OCI-LY3 (cell line): Measurements from ENCODE around the gene TJP3.

Experiments used
- H2AFZ ChIP-seq: fragments of 200-600, 300-600 bp; shearing (Covaris generic); 2 replicates; pipeline ENCODE4 v1.6.0; 2014; ENCODE audit warnings: antibody characterized with exemption, low read depth, low read length
- H3K27ac ChIP-seq: fragments of 200-600, 300-600 bp; sonication (generic); 2 replicates; pipeline ENCODE4 v1.5.1; 2014; ENCODE audit warnings: mild to moderate bottlenecking, low read length, moderate library complexity, mixed read lengths
- H3K27me3 ChIP-seq: fragments of 200-600, 300-600 bp; sonication (generic); 2 replicates; pipeline ENCODE4 v1.6.1; 2014; ENCODE audit warnings: low read depth, low read length, mixed read lengths
- H3K36me3 ChIP-seq: fragments of 200-600, 300-600 bp; sonication (generic); replicated peaks from 2 replicates; pipeline ENCODE3; 2014; ENCODE audit warnings: low read depth, low read length, mixed read lengths
- H3K4me1 ChIP-seq: fragments of 300-600, 200-600 bp; sonication (generic); 2 replicates; pipeline ENCODE4 v1.6.1; 2014; ENCODE audit warnings: low read length, mixed read lengths
- H3K4me2 ChIP-seq: fragments of 200-600, 300-600 bp; sonication (generic); 2 replicates; pipeline ENCODE4 v1.6.1; 2014; ENCODE audit warnings: low read length, mixed read lengths
- H3K4me3 ChIP-seq: fragments of 300-600, 200-600 bp; sonication (generic); 2 replicates; pipeline ENCODE4 v1.5.1; 2014; ENCODE audit warnings: antibody characterized with exemption, mild to moderate bottlenecking, low read length, moderate library complexity
- H3K79me2 ChIP-seq: fragments of 300-600, 200-600 bp; shearing (Covaris generic); 2 replicates; pipeline ENCODE4 v1.6.1; 2014; ENCODE audit warnings: mild to moderate bottlenecking, low read length, mixed read lengths
- H3K9ac ChIP-seq: fragments of 300-600, 200-600 bp; shearing (Covaris generic); 2 replicates; pipeline ENCODE4 v1.6.0; 2014; ENCODE audit warnings: mild to moderate bottlenecking, low read length, moderate library complexity
- H3K9me3 ChIP-seq: fragments of 200-600, 300-600 bp; shearing (Covaris generic); 2 replicates; pipeline ENCODE4 v1.6.1; 2014; ENCODE audit warnings: low read length, mixed read lengths; ENCODE audit not compliant: insufficient read depth
- H4K20me1 ChIP-seq: fragments of 200-600, 300-600 bp; sonication (generic); 2 replicates; pipeline ENCODE4 v1.6.1; 2016; ENCODE audit warnings: low read length, mixed read lengths; ENCODE audit not compliant: insufficient read depth
- EZH2phosphoT487 ChIP-seq: fragments of 200-600 bp; shearing (Covaris generic); IDR thresholded peaks from 2 replicates; pipeline ENCODE4 v1.6.1; 2018; ENCODE audit warnings: antibody characterized with exemption, mixed run types, low read depth
- TF ChIP-seq, protein P1 (sequence below): fragments of 200-600, 300-600 bp; sonication (generic); IDR thresholded peaks from 2 replicates; pipeline ENCODE4 v1.5.1; 2014; ENCODE audit warnings: antibody characterized with exemption, low read length, low read depth

The TJP3 gene

DNA sequence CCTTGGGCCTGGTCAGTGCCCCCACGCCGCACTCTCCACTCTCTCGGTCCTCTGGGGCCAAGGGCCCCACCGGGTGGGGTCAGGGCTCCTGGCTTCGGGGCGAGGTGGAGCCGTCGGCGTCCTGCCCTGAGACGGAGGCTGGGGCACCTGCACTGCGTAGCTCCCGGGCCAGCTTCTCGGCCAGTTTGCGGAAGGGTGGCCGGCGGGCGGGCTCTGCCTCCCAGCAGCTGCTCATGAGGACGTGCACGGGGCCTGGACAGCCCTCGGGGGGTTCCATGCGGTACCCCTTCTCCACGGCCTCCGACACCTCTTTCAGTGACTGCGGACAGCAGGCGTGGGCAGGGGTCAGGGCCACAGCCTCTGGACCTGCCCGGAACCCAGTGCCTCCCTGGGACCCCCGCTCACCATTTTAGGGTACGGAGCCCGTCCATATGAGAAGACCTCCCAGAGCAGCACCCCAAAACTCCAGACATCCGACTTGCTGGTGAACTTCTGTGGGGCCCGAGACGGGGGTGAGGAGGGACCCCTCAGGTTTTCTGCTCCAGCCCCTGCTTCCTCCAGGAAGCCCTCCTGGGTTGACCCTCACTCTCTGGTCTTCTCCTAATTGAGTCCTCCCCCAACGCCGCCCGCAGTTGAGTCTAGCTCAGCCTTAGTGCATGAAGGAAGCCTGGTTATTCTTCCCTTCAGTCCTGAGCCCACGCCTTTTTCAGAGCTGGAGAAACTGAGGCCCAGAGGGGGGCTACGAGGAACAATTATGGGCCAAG, 70.1 kb downstream of the TJP3 start:
- peaks cover 18% of the 10 kb centered on the region; the same call in 1 of the 2 replicates for H3K9me3 ChIP-seq

DNA sequence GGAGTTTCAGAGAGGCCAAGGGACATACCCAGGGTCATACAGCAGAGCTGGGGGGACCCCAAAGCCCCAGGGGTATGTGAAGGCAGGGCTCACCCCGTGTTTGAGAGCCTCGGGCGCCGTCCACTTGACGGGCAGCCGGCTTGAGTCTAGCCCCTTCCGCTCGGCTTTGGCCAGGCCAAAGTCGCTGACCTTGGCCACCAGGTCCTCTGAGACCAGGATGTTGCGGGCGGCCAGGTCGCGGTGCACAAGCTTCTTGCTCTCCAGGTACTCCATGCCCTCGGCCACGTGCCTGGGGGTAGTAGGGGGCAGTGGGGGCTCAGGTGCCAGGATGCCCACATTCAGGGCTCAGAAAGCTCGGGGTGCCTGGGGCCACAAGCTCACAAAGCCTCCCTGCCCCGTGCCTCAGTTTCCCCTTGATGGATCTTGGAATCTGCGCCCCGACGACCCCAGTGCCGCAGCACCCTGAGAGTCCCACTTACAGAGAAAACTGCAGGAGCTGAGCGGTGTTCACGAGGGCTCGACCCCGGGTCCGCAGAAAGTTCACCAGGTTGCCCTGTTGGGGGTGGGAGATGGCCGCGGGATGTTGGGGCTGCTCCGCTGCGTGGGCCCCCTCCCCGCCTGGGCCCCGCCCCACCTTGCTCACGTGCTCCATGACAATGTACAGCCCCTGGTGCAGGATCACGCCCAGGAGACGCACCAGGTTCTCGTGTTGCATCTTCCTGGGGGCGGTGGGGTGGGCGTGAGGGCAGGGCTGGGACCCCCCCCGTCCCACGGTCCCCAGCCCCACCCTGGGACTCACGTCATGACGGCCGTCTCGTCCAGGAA, 70.9 kb downstream of the TJP3 start:
- H2AFZ ChIP-seq = no peak overlapping the region
- no peaks in the 10 kb centered on the region for H3K4me1 ChIP-seq
- no peak overlapping the region for H3K4me2 ChIP-seq
- H3K4me3 ChIP-seq = no peak overlapping the region
- no peak for TF ChIP-seq EZH2phosphoT487
- TF ChIP-seq, protein P1, sequence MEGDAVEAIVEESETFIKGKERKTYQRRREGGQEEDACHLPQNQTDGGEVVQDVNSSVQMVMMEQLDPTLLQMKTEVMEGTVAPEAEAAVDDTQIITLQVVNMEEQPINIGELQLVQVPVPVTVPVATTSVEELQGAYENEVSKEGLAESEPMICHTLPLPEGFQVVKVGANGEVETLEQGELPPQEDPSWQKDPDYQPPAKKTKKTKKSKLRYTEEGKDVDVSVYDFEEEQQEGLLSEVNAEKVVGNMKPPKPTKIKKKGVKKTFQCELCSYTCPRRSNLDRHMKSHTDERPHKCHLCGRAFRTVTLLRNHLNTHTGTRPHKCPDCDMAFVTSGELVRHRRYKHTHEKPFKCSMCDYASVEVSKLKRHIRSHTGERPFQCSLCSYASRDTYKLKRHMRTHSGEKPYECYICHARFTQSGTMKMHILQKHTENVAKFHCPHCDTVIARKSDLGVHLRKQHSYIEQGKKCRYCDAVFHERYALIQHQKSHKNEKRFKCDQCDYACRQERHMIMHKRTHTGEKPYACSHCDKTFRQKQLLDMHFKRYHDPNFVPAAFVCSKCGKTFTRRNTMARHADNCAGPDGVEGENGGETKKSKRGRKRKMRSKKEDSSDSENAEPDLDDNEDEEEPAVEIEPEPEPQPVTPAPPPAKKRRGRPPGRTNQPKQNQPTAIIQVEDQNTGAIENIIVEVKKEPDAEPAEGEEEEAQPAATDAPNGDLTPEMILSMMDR = no peak
- no peak overlapping the region for H3K9ac ChIP-seq
- H3K27ac ChIP-seq = no peak overlapping the region
- no peaks in the 10 kb centered on the region for H4K20me1 ChIP-seq
- H3K79me2 ChIP-seq = no peaks in the 10 kb centered on the region
- H3K27me3 ChIP-seq = no peaks in the 10 kb centered on the region
- no peaks in the 10 kb centered on the region for H3K36me3 ChIP-seq
- H3K9me3 ChIP-seq = peaks cover 18% of the 10 kb centered on the region; the same call in 1 of the 2 replicates

More for the DNA sequence above, 70.1 kb downstream of the TJP3 start:
- H3K27ac ChIP-seq = no peak overlapping the region
- no peaks in the 10 kb centered on the region for H3K36me3 ChIP-seq
- H3K79me2 ChIP-seq = no peaks in the 10 kb centered on the region
- no peaks in the 10 kb centered on the region for H3K27me3 ChIP-seq
- H3K4me2 ChIP-seq = no peak overlapping the region
- no peak overlapping the region for H2AFZ ChIP-seq
- no peaks in the 10 kb centered on the region for H3K4me1 ChIP-seq
- H4K20me1 ChIP-seq = no peaks in the 10 kb centered on the region
- no peak for TF ChIP-seq EZH2phosphoT487
- TF ChIP-seq, protein P1 = no peak
- H3K9ac ChIP-seq = no peak overlapping the region
- H3K4me3 ChIP-seq = no peak overlapping the region

DNA sequence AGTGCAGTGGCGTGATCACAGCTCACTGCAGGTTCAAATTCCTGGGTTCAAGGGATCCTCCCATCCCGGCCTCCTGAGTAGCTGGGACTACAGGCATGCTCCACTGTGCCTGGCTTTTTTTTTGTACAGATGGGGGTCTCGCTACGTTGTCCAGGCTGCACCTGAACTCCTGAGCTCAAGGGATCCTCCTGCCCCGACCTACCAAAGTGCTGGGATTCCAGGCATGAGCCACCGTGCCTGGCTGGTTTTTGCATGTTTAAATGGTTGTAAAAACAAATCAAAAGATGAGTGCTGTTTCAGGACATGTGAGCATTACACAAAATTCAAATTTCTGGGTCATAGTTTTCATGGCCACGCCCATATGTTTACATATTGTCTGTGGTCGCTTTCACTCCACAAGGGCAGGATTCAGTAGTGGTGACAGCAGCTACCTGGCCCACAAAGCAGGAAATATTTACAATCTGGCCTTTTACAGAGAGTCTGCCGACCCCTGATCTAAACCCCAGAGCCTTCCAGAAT, 72.7 kb downstream of the TJP3 start:
- Histone ChIP-seq H4K20me1 (no peaks in the 10 kb centered on the region), H3K36me3 (no peaks in the 10 kb centered on the region), H3K9ac (no peak overlapping the region), H3K4me2 (no peak overlapping the region), H3K79me2 (no peaks in the 10 kb centered on the region), H3K27ac (no peak overlapping the region), H2AFZ (no peak overlapping the region), H3K4me3 (no peak overlapping the region), H3K9me3 (peaks cover 18% of the 10 kb centered on the region; the same call in 1 of the 2 replicates), H3K4me1 (no peaks in the 10 kb centered on the region), H3K27me3 (no peaks in the 10 kb centered on the region)
- TF ChIP-seq, protein P1 = no peak
- TF ChIP-seq EZH2phosphoT487 = no peak

DNA sequence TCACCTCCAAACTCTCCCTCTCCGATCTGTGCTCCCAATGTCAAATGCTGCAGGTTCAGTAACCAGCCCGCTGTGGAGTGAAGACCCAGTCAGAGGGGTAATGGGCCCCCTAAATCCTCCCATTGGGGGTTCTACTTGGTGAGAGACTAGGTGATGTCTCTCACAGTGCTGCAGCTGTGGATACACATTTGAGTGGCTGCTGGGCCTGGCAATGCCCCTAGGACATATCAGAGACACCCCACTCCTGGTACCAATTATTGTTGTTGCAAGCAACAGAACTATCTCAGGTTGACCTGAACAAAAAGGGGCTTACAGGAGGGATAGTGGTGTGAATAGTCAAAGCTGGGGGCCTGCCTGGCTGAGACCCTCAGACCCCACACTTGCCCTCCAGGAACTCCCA, 73.4 kb downstream of the TJP3 start:
- H3K4me1 ChIP-seq = no peaks in the 10 kb centered on the region
- H4K20me1 ChIP-seq = no peaks in the 10 kb centered on the region
- H3K4me2 ChIP-seq = no peak overlapping the region
- no peak overlapping the region for H3K9ac ChIP-seq
- no peak overlapping the region for H3K4me3 ChIP-seq
- no peaks in the 10 kb centered on the region for H3K79me2 ChIP-seq
- no peaks in the 10 kb centered on the region for H3K27me3 ChIP-seq
- TF ChIP-seq EZH2phosphoT487 = no peak
- TF ChIP-seq, protein P1 = no peak
- no peak overlapping the region for H2AFZ ChIP-seq
- H3K9me3 ChIP-seq = peaks cover 18% of the 10 kb centered on the region; the same call in 1 of the 2 replicates
- no peak overlapping the region for H3K27ac ChIP-seq
- no peaks in the 10 kb centered on the region for H3K36me3 ChIP-seq
